NCI-H2107 treated with DMSO at 0.1 percent for 48 hours (cell line): ENCODE measurements around the gene GSE1.

Experiments
- DNase-seq: peaks from one replicate; lab custom pipeline; 2025; ENCODE audit not compliant: unreplicated experiment; lab: John Stamatoyannopoulos, UW

Gene GSE1

GRCh38 chr16:85612801-85613603, at the start of gene GSE1:
Gene GSE1 (plus strand): TSS chr16:85613322. CDS start chr16:85613392, 70 bp downstream.
- peak; percentile 88 for DNase-seq

GRCh38 chr16:85563515-85564276, 49.4 kb upstream of the GSE1 start:
- no peak for DNase-seq

GRCh38 chr16:85564277-85565051, 48.7 kb upstream of the GSE1 start:
- no peak for DNase-seq

GRCh38 chr16:85565340-85565739, 47.8 kb upstream of the GSE1 start:
- no peak for DNase-seq

GRCh38 chr16:85565801-85566526, 47.2 kb upstream of the GSE1 start:
- no peak for DNase-seq

GRCh38 chr16:85566561-85567100, 46.5 kb upstream of the GSE1 start:
- no peak for DNase-seq

GRCh38 chr16:85567101-85567866, 45.8 kb upstream of the GSE1 start:
- no peak for DNase-seq

GRCh38 chr16:85567935-85568334, 45.2 kb upstream of the GSE1 start:
- DNase-seq: no peak

GRCh38 chr16:85568519-85568918, 44.6 kb upstream of the GSE1 start:
- no peak for DNase-seq

- no peak for DNase-seq
Observed at GRCh38 chr16:85569039-85569614, 44.0 kb upstream of the GSE1 start.

- DNase-seq: peak; percentile 88
Observed at GRCh38 chr16:85569615-85570212, 43.4 kb upstream of the GSE1 start.

- DNase-seq: peak; percentile 82
Observed at GRCh38 chr16:85570213-85570734, 42.8 kb upstream of the GSE1 start.

GRCh38 chr16:85570735-85571562, 42.2 kb upstream of the GSE1 start:
- no peak for DNase-seq

- DNase-seq: no peak
Observed at GRCh38 chr16:85571563-85571812, 41.6 kb upstream of the GSE1 start.

- no peak for DNase-seq
Observed at GRCh38 chr16:85571813-85572619, 41.1 kb upstream of the GSE1 start.

GRCh38 chr16:85573045-85573695, 40.0 kb upstream of the GSE1 start:
- no peak for DNase-seq
